HG02678 (cell line): ENCODE data around the gene ABCC6.
"Not testable (repeated sequence)": the region's sequence is repeated elsewhere in the genome, so short reads cannot be mapped to it uniquely, and the experiment has no call there.

Experiments
- ATAC-seq: cut with Tn5 transposase; IDR thresholded peaks from one replicate; pipeline ENCODE4 v1.9.1; 2021; ENCODE audit warnings: mild to moderate bottlenecking, moderate library complexity; ENCODE audit not compliant: unreplicated experiment

Gene ABCC6

DNA sequence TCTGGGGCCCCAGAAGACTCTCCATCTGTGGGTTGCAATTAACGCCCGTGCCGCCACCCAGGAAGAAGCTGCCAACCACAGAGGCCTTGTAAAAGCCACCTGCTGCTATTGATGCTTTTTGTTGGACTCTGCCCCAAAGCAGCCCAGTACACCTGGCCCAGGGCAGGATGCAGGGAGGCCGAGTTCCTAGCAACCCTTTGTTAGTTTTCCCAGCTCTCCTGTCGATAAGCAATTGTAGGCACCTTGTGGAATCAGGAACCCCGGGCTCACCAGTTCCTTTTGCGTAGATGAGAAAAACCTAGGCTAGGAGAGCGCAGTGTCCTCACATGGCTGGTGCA lies 103.3 kb downstream of the ABCC6 start:
- no peak for ATAC-seq

DNA sequence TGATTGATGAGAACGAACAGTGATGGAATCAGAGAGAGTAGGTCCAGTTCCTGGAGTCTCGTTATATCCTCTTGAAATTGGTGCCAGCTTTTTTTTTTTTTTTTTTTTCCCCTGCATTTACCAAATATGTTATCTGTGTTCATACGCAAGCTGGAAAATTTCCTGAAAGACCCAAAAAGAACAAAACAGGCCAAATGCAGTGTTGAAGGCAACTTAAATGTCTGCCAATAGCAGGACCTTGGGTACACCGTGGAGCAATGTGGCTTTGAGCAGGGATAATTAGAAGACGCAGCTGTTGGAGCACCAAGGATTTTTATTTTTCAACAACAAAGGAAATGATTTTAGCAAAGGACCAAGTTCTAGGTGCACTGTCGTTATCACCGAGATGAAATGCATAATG lies 105.0 kb downstream of the ABCC6 start:
- no peak for ATAC-seq

DNA sequence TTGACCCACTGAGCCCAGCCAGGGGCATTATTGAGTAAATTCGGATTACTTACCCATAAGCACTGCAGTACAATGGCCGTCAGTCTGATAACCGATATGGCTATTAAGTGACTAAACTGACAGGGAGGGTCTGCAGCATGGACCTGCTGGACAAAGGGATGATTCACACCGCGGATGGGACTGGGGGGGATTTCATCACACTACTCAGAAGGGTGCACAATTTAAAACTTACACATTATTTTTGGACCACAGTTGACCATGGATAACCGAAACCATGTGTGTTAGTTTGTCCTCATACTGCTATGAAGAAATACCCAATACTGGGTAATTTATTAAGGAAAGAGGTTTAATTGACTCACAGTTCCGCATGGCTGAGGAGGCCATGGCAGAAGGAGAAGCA lies 106.5 kb downstream of the ABCC6 start:
- ATAC-seq = no peak

DNA sequence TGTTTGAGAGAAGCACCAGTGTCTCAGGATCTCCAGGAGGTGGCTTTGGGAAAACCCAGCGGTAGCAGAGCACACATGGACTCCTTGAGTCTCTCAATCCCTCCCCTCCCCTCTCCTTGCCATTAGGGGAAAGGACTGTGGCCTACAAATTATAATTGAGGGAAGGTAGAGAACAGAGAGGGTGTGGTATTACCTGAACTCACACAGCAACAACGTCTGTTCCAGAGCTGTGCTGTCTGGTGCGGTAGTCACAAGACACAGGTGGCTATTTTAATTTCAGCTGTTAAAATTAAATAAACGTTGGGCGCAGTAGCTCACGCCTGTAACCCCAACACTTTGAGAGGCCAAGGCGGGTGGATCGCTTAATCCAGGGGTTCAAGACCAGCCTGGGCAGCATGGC lies 110.2 kb downstream of the ABCC6 start:
- no peak for ATAC-seq

DNA sequence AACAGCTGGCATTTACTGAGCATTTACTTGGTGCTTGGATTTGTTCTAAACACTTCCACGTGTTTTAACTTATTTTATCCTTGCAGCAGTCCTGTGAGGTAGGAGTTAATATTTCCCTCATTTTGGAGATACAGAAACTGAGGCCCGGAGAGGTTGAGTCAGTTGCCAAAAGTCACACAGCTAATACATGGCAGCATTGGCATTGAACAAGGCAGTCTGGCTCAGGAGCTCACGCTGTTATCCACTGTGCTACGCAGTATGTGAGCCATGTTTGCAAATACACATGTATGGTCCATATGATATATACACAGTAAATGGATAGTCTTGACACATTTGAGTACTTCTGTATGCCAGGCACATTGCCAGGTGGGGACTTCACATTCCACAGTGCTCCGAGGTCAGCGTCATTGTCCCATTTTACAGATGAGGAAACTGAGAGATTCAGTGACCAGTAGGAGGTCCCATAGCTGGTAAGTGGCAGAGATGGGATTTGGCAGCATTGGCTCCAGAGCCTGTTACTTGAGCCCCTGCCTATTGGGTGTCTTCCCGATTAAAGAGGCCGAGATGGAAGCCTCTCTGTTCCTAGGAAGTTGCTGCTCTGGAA lies 110.7 kb downstream of the ABCC6 start:
- ATAC-seq = no peak

DNA sequence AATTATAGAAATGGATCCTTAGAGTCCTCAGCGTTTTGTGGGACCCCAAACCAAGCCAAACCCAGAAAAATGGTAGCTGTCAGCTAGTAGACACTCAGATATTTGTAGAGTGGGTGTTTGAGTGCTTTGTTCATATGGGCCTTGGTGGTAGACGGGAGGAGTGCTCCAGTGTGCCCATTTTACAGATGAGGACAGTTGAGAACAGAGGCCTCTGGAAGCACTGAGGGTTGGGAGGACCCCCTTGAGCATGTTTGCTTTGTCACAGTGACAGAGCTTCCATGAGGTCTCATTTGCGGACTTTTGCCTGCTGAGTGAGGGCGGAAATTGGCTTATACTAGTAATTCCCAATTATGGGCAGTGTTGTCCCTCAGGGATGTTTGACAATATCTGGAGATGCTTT lies 111.7 kb downstream of the ABCC6 start:
- no peak for ATAC-seq

DNA sequence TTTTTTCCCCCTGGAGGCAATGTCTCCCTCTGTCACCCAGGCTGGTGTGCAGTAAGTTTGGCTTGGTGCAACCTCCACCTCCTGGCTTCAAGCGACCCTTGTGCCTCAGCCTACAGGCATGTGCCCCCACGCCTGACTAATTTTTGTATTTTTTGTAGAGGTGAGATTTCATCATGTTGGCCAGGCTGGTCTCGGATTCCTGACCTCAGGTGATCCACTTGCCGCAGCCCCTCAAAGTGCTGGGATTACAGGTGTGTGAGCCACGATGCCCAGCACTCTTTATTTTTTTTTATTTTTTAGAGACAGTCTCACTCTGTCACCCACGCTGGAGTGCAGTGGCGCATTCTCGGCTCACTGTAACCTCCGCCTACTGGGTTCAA lies 113.2 kb downstream of the ABCC6 start:
- no peak for ATAC-seq

DNA sequence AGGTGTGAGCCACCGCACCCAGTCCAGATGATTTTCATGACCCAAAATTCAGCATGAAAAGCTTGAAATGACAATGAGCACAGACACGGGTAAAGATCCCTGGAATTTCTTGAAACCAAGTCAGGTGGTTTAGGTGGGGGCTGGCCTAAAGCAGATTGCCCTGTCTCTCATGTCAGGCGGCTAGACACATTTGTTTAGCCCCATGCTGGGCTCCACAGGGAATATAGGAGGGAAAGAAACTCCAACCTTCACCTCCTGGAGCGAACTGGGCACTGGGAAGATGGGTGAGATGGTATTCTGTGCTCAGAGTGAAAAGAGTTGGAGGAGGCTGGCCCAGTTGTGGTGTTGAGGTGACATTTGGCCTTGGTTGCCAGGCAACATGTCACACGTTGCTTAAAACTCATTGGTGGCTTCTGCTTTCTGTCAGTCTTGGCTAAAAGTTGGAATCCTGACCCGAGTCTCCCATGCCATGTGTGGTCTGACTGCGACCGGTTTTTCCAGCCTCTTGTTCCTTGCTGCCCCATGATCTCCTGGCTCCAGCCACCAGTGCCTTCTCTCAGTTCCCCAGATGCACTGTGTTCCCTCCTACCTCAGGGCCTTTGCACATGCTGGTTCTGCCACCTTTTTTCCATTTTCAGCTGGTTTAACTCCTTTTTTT lies 113.7 kb downstream of the ABCC6 start:
- ATAC-seq = no peak

DNA sequence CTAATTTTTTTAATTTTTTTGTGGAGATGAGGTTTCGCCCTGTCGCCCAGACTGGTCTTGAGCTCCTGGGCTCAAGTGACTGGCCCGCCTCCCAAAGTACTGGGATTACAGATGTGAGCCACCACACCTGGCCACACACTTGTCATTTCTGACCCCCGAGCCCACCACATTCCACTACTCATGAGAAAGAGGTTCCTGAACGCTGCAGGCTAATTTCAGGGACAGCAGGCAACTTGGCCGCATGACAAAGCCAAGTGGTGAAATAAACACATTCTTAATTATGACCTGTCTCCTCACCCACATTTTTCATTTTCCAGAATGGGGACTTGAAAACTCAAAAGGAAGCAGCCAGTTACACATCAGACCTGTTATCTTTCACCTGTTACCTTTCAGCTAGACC lies 114.5 kb downstream of the ABCC6 start:
- no peak for ATAC-seq

DNA sequence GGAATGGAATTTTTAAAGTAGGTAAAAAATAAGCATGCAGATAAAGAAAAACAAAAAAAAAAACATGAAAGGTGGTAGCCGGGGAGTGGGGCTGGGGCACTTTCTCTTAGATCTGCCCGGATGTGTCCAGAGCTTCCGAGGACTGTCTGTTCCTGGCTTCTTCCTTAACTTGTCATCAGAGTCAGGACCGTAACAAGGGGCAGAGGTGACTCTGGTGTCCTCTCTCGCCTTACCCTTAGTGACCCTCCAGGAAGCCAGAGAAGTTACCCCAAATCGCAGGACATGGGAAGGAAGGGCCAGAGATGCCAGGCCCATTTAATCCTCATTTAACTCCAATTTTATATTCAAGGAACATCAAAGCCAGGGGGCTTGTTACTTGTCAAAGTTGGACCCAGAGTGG lies 115.5 kb downstream of the ABCC6 start:
- ATAC-seq = no peak

DNA sequence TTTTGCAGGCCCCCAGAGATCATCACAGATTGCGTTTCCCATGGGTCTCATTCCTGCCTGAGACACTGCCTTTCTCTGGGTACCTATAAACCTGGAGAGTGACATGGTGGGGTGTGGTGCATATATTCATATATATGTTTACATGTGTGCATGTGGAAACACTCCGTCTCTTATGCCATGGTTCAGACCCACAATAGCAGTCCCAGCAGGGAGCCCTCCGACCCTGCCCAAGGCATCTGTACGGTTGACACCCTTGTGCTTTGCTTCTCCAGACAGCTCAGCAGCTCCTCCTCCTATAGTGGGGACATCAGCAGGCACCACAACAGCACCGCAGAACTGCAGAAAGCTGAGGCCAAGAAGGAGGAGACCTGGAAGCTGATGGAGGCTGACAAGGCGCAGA lies 116.8 kb downstream of the ABCC6 start:
- no peak for ATAC-seq

DNA sequence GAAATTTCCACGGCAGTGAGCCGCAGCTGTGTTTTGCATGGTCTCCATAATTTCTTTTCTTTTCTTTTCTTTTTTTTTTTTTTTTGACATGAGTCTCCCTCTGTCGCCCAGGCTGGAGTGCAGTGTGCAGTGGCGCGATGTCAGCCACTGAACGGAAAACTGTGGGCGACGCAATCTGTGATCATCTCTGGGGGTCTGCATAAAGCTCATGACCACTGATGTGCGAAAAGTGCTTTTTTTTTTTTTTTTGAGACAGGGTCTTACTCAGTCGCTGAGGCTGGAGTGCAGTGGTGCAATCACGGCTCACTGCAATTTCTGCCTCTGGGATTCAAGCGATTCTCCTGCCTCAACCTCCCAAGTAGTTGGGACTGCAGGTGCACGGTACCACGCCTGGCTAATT lies 117.6 kb downstream of the ABCC6 start:
- ATAC-seq = no peak

DNA sequence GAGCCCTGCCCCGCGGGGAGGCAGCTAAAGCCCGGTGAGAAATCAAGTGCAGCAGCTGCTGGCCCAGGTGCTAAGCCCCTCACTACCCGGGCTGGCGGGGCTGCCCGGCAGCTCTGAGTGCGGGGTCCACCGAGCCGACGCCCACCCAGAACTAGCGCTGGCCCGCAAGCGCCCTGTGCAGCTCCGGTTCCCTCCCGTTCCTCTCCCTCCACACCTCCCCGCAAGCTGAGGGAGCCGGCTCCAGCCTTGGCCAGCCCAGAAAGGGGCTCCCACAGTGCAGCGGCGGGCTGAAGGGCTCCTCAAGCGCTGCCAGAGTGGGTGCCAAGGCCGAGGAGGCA lies 118.5 kb downstream of the ABCC6 start:
- not testable (repeated sequence) for ATAC-seq

DNA sequence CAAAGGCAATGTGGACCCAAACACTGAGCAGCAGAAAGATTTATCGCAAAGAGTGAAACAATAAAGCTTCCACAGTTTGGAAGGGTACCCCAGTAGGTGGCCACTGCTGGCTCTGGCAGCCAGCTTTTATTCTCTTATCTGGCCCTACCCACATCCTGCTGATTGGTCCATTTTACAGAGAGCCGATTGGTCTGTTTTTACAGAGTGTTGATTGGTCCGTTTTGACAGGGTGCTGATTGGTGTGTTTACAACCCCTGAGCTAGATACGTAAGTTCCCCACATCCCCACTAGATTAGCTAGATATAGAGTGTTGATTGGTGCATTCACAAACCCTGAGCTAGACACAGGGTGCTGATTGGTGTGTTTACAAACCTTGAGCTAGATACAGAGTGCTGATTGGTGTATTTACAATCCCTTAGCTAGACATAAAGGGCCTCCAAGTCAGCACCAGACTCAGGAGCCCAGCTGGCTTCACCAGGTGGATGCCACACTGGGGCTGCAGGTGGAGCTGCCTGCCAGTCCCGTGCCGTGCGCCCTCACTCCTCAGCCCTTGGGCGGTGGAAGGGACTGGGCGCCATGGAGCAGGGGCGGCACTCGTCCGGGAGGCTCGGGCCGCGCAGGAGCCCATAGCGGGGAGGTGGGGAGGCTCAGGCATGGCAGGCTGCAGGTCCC lies 119.0 kb downstream of the ABCC6 start:
- ATAC-seq = not testable (repeated sequence)

DNA sequence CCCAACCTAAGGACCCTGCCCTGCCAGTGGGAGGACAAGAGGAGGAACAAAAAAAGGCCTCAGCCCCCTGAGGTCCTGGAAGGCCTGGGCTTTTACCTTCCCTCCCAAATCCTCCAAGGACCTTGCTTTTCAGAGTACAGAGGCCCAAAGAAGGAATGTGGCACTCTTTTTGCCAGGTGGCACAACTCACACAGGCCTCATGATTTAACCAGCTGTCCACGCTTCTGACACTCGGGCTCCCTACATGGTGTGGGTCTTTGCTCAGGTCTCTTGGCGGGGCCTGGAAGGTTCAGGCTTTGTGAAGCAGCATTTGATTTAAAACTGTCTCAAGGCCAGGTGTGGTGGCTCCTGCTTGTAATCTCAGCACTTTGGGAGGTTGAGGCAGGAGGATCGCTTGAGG lies 120.6 kb downstream of the ABCC6 start:
- ATAC-seq = no peak

DNA sequence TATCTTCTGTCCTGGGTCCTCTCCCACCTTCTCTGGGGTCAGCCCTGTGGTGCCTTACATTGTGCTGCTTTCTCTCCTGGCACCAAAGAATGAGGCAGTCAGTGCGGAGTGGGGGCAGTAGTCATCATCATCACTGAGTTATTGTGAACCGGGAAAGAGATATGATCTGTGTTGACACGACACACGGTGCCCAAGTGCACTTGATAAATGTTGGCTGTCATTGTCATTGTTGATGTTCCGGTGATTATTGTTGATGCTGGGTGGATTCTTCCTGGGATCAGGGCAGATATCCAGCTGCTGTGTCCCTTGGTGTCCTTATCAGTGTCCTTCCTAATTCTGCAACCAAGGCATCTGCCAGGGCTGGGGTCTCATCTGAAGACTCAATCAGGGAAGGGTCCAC lies 121.7 kb downstream of the ABCC6 start:
- no peak for ATAC-seq

DNA sequence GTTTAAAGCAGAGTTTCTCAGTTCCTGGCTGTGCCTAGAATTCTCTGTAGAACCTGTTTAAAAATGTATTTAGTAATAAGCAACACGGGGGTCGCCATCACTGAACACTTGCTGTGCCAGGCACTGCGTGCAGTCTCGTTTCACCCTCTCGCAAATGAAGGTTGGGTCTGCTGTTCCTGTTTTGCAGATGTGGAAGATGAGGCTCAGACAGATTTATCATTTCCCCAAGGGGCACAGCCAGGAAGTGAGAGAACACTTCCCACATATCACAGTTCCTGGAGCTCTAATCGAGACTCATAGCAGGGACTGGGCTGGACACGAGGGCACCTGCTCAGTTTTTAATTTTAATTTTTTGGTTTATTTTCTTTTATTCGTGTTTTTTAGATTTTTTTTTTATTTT lies 122.7 kb downstream of the ABCC6 start:
- ATAC-seq = no peak

DNA sequence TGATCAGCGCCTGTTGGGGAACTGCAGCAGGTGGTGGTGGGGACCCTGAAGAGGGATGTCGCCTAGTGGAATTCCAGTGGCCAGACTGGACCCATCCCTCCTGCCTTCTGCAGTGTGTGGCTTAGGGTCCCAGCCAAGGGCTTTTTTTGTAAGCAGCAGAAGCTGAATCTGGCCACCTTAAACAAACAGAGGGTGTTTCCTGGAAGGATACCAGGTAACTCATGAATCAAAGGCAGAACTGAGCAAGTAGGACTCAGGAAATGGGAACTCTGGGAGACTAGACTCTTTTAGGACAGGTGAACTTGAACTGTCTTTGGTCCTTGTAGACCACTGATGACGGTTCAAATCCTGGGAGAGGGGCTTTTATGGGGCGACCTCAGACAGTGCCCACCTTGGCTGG lies 124.0 kb downstream of the ABCC6 start:
- ATAC-seq = no peak
